ENCODE results near the gene TRAF3.
"Not testable (repeated sequence)": the region's sequence is repeated elsewhere in the genome, so short reads cannot be mapped to it uniquely, and the experiment has no call there.

The TRAF3 gene

DNA sequence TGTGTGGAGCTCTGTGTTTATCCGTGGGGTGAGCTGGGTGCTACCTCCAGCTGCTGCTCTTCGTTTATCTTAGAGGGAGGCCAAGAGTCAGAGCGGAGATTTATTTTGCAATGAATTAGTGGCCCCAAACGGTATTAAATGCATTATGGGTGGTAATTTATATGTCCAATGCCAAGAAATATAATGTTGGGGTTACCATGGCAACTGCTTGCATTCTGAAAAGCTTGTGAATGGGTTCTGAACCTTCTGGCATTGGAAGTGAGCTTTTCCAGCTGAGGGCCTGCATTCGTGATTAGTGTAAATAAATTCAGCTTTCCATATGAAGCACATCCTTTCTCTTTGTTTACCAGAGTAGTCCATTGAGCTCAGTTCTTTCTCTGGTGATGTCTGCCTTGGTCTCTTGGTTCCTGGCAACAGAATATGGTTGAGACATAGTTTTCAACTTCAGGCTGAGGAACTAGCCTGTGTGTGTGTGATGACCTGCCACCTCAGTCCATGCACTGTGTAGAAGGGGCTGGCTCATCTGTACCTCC lies 51.8 kb downstream of the TRAF3 start:
- DNase-seq (ENCODE audit: low spot score), result no peak

DNA sequence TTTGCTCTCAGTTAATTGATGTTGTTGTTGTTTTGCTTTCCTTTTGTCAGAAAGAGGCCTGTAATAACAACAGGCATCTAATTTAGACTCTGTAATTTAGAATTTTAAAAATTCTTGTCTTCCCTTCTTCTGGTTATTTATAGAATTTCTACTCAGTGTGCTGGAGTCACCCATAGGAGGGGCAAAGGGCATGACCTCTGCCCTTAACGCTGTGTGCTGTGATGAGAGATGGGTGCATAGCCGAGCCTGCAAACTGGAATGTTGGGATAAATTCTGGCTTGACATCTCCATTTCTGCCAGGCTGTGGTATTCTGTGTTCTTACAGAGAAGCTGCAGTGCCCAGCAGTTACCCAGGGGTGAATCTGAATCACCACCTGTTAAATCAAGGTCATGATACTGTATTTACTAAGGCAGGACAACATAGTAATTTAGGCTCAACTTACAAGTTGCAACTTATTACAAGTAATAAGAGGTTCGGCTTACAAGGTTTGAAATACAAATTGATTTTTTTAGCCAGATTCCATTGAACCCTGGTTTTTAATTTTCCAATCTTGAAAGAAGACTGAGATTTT lies 53.3 kb downstream of the TRAF3 start:
- DNase-seq (ENCODE audit: low spot score), result no peak

DNA sequence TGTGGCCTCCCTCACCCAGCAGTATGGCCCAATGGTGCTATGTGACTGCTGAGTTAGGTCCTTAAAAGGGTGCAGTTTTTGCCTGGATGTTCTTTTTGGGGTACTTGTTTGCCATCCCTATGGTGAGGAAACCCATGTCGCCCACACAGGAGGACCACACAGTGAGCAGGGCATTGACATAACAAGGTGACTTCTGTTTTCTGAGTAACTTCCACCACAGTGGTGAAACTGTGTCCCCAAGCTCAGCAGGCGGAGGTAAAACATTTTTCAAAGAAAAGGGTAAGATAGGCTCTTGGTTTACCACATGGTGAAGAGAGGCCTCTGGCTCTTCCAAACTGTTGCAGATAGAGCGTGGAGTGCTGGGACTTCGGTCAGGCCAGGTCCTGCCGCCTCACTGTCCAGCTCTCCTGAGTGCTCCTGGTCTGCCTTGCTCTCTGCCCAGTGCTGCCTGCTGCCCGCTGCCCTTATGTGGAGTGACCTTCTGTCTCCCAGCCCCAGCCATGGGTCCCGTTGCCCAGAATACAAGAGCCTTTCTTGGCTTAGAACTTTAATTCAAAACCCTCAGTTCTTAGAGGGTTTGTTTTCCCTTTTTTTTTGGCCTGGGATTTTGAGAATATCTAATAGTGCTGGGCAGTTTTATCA lies 54.0 kb downstream of the TRAF3 start:
- DNase-seq (ENCODE audit: low spot score), result no peak

DNA sequence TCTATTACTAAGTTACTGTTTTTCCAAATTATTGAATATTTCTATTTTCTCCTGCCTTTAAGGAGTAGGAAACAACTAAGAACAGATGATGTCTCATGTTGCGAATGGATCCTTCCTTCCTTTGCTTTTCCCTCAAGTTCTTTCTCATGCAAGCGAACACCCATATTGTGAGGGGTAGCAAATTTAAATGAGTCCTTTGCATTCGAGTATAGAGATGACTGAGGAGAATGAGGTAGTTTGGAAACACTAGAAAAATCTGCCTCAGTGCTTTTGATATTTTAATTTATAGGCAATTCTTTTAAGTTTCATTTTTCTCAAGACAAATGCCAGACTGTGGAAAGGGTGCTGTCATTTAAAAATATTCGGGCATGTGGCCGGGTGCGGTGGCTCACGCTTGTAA lies 56.1 kb downstream of the TRAF3 start:
- DNase-seq (ENCODE audit: low spot score), result no peak

DNA sequence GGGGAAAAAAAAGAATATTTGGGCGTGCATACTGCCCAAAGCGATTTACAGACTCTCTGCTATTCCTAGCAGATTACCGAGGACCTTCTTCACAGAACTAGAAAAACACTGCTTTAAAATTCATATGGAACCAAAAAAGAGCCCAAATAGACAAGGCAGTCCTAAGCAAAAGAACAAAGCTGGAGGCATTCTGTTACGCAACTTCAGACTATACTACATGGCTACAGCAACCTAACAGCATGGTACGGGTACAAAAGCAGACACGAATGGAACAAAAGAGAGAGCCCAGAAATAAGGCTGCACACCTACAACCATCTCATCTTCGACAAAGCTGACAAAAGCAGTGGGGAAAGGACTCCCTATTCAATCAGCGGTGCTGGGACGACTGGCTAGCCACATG lies 56.7 kb downstream of the TRAF3 start:
- DNase-seq (ENCODE audit: low spot score), result no peak

DNA sequence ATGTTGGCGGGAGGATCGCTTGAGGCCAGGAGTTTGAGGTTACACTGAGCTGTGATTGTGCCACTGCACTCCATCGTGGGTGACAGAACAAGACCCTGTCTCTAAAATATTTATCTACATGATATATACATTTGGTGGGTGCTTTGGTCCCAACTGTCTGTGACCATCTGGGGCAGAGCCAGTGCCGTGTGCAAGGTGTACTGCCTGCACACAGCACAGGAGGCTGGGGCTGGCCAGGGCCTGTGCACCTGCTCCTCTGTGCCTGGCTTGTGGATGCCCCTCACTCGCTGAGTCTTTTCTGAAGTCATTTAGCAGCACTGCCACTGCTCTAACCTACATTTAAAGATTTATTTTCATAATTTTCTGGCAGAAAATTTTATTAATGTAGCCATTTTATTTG lies 58.7 kb downstream of the TRAF3 start:
- DNase-seq (ENCODE audit: low spot score), result no peak

DNA sequence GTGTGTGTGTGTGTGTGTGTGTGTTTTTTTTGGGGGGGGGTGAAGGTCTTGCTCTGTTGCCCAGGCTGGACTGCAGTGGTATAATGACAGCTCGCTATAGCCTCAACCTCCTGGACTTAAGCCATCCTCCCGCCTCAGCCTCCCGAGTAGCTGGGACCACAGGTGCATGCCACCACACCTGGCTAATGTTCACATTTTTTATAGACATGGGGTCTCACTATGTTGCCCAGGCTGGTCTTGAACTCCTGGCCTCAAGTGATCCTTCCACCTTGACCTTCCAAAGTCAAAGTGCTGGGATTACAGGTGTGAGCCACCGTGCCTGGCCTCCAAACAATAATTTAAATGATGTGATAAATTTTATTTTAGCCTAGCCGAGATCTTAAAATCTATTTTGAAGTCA lies 59.9 kb downstream of the TRAF3 start:
- DNase-seq (ENCODE audit: low spot score), result not testable (repeated sequence)

DNA sequence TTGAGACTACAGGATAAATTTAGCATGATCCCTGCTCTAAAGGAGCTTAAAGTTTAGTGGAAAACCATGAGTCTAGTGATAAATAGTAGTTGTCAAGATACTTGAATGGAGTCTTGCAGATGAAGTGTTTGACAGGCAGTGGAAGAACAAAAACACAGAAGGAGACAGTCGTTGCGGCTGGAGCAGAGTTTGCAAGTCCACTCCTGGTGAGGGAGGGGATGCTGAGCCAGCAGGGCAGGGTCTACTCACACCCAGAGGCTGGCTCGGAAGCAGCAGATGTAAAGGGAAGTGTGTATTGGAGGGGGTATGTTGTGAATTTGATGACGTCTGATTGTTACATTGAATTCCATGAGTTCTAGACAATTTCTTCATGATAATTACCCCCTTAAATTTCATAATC lies 61.3 kb downstream of the TRAF3 start:
- no peak for DNase-seq (ENCODE audit: low spot score)

DNA sequence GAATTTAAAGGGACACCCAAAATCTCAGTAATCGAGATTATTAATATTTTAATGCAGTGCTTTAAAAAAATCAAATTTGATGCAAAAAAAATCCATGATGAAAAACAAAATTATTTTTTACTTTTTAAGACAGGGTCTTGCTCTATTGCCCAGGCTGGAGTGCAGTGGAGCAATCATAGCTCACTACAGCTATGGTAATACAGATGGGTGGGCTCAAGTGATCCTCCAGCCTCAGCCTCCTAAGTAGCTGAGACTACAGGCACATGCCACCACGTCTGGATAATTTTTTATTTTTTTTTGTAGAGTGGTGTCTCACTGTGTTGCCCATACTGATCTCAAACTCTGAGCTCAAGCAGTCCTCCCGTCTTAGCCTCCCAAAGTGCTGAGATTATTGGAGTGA lies 62.9 kb downstream of the TRAF3 start:
- DNase-seq (ENCODE audit: low spot score), result no peak

DNA sequence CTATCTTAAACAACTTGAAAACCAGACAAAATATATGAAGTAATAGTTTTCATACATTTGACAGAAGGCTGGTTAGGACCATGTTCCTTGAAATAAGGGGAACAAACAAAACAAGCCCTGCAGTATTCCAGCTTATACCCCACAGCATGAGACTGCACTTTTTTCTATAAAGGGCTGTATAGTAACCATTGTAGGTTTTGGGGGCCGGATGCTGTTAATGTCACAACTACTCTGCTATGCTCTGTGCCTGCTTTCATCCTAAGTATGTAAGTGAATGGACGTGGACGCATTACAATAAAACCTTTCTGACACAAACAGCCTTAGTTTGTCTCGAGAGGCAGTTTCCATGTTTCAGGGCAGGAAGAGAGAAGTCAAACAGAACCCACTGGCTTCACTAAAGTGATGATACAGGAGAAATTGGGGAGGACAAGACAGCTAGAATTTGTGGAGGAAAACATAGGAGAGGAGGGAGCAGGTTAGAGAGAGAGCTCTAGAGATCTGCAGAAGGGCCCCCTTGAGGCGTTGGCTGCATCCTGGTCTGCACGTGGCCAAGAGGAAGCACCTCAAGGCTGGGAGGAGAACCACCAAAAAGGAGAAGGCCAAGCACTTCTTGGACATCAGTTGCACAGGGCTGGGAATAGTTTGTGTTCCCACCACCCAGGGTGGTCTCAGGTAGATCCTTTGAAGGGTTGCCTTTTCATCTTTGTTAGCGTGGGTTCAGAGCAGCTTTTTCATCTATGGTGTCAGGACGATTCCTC lies 63.7 kb downstream of the TRAF3 start:
- peak; percentile 44 for DNase-seq (ENCODE audit: low spot score)

DNA sequence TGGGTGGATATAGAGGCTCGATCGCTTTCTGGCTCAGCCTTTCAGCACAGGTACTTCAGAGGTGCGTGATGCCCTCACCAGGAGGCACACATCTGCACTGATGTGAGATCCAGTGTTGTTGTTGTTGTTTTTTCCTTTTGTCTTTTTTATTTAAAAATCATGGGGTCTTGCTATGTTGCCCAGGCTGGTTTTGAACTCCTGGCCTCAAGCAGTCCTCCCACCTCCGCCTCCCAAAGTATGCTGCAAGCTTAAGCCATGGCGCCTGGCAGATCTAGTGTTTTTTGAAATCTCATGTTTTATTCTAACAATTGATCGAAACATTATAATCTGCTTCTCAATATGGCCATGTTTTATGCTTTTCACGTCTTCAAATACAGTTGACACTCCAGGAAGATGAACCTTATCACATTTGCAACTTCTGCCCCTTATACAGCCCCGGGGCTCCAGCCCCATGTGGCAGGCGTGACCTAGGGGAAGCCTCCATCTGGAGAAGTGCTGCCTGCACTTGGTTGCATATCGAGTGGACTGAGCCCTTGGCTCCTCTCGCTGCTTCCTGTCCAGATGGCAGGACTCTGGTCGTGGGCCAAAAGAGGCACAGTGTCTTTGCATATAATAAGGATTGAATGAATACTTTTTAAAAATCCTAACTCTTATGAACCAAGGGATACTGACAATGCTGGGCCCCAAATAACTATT lies 71.7 kb downstream of the TRAF3 start:
- no peak for DNase-seq (ENCODE audit: low spot score)

DNA sequence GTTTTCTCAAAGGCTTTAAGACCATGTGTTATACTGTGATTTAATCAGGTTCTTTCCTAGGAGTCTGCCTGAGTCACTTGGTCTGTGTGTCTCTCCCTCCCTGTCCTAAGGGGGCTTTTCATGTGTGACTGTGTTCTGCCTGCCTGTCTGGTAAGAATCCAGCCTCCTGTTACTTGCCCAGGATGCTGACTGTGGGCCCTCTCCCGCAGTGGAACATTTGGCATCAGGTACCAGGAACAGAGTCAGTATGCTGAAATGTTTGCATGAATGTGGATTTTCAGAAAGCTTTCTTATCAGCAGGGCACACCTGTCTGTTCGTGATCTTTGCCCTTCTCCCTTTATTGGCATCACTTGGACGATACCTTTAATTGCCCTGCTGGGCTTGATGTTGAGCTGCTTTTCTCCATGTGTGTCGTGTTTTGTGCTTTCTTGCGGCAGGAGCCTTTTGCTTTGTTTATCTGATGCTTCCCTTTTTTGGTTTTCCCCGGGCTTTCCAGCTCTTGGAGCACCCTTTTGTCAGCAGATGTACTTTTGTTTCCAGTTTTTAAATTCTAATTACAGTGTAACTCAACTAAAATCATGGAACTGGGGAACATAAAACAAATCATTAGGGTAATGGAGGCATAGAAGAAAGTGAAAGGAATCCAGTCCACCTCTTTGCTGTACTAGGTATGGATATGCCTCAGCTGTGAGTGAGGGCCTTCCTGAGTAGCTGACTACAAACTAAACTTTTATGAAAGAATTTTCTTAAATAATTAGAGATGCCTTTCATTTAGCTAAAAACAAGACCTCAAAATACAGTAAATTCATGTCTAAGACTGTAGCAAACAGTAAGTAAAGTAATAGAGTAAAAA lies 72.5 kb downstream of the TRAF3 start:
- no peak for DNase-seq (ENCODE audit: low spot score)

DNA sequence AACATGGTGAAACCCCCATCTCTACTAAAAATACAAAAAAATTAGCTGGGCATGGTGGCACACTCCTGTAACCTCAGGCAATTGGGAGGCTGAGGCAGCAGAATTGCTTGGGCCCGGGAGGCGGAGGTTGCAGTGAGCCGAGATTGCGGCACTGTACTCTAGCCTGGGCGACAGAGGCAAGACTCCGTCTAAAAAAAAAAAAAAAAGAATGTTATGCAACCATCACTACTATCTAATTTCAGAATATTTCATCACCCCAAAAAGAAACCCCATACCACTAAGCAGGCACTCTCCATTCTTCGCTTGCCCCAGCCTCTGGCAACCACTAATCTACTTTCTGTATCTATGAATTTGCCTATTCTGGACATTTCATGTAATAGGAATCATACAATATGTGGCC lies 76.4 kb downstream of the TRAF3 start:
- no peak for DNase-seq (ENCODE audit: low spot score)

DNA sequence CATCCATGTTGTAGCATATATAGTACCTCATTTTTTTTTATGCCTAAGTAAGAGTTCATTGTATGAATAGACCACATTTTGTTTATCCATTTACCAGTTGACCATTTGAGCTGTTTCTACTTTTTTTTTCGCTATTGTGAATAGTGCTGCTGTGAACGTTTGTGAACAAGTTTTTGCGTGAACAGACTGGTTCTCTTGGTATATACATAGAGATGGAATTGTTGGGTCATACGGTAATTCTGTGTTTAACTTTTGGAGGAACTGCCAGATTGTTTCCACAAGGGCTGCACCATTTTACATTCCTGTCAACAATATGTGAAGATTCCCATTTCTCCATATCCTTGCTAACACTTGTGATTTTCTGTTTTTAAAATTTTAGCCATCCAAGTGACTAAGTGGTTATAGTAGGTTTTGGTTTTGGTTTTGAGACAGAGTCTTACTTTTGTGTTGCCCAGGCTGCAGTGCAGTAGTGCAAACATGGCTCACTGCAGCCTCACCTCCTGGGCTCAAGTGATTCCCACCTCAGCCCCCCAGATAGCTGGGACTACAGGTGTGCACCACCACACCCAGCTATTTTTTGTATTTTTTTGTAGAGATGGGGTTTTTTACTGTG lies 76.9 kb downstream of the TRAF3 start:
- DNase-seq (ENCODE audit: low spot score), result no peak

DNA sequence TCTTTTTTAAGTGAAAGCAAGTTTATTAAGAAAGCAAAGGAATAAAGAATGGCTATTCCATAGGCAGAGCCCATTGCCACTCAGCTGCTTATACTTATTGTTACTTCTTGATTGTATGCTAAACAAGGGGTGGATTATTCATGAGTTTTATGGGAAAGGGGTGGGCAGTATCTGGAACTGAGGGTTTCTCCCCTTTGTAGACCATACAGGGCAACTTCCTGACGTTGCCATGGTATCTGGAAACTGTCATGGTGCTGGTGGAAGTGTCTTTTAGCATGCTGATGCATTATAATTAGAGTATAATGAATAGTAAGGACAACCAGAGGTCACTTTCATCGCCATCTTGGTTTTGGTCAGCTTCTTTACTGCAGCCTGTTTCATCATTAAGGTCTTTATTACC lies 78.9 kb downstream of the TRAF3 start:
- DNase-seq (ENCODE audit: low spot score), result no peak

DNA sequence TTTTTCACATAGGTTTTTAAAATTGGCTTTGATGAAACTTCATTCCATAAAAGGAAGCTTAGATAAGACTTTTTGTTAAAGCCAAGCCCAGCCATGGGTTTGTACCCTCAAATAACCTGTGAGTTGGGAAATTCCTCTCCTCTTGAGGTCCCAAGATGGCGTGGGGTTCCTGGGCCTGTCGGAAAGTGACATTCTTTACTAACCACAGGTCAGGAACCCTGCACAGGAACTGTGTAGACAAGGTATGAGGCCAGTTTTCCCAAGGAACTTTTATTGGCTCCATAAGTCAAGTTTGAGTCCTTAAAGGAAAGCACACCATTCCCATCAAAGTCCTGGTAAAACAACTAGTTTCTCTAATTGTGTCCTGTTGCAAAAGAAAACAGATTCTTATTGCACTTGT lies 80.2 kb downstream of the TRAF3 start:
- no peak for DNase-seq (ENCODE audit: low spot score)

DNA sequence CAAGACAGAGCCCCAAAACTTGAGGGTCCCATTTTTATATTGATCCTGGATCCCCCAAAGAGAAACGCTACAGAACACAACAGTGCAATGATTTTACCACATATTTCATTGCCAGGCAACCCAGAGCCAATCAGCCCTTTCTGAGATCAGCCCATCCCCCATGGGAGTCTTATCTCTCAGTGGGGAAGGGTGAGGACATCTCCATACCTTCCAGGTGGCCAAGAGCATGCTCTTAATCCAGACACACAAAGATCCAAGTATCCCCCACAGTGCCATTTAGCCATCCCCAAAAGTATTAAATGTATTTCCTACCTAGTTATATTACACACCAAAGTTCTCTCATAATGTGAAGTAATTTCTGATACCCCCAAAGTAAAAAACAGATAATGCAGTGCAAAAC lies 82.7 kb downstream of the TRAF3 start:
- no peak for DNase-seq (ENCODE audit: low spot score)

DNA sequence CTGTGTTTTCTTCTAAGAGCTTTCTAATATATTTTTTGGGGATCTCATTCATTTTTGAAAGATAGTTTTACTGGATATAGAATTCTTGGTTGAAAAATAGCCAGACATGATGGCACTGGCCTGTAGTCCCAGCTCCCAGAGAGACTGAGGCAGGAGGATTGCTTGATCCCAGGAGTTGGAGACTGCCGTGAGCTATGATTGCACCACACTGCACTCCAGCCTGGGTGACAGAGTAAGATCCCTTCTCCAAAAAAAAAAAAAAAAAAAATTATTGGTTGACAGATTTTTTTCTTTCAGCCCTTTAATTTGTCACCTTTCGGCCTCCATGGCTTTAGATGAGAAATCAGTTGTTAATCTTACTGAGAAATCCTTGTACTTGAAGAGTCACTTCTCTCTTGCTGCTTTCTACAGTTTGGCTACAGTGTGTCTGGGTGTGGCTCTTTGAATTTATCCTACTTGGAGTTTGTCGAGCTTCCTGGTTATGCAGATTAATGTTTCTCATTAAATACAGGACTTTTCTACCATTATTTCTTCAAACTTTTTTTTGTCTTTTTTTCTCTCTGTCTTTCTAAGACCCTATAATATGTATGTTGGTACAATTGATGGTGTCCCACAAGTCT lies 85.0 kb downstream of the TRAF3 start:
- DNase-seq (ENCODE audit: low spot score), result no peak

DNA sequence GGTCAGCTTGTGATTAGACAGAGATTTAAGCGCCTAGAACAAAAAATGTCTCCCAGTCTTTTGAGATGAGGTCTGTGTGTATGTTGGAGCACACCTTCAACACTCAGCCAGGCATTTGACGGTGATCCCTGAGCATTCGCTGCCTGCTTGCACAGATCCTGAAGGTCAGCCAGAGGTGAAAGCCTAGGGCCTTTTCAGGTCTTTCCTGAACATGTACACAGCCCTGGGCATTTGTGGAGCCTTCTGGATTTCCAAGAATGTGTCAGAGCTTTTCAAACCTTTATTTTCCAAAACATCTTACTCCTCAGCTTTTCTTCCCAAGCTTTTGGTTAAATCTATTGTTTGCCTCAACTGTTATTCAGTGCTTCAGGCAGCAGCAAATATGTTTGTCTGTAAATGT lies 86.1 kb downstream of the TRAF3 start:
- no peak for DNase-seq (ENCODE audit: low spot score)

DNA sequence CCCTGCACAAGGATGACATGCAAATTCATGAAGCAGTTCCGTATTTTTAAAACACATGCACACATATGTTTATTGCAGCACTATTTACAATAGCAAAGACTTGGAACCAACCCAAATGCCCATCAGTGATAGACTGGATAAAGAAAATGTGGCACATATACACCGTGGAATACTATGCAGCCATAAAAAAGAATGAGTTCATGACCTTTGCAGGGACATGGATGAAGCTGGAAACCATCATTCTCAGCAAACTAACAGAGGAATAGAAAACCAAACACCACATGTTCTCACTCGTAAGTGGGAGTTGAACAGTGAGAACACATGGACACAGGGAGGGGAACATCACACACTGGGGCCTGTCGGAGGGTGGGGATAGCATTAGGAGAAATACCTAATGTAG lies 88.7 kb downstream of the TRAF3 start:
- not testable (repeated sequence) for DNase-seq (ENCODE audit: low spot score)

Measured in COLO829 (cell line).